T-helper 1 cell (primary cell): ENCODE measurements around the gene C10orf67.
"Not testable (repeated sequence)": the region's sequence is repeated elsewhere in the genome, so short reads cannot be mapped to it uniquely, and the experiment has no call there.

Experiments
- DNase-seq, 5 donors: peaks; one replicate each; pipeline ENCODE4 v3.0.0-alpha.2; 2012 to 2020

The C10orf67 gene

GRCh38 chr10:23263441-23264164 lies 81.0 kb downstream of the C10orf67 start:
- DNase-seq: no peak

- no peak for DNase-seq
Observed at GRCh38 chr10:23262928-23263327, 81.7 kb downstream of the C10orf67 start.

- DNase-seq: no peak
Observed at GRCh38 chr10:23258516-23258915, 86.1 kb downstream of the C10orf67 start.

- no peak for DNase-seq
Observed at GRCh38 chr10:23253780-23254179, 90.8 kb downstream of the C10orf67 start.

- DNase-seq: not testable (repeated sequence)
Observed at GRCh38 chr10:23252859-23253258, 91.7 kb downstream of the C10orf67 start.

- DNase-seq: not testable (repeated sequence)
Observed at GRCh38 chr10:23241779-23242178, 102.8 kb downstream of the C10orf67 start.

- DNase-seq: no peak
Observed at GRCh38 chr10:23238015-23238414, 106.6 kb downstream of the C10orf67 start.

GRCh38 chr10:23230582-23230981 lies 114.0 kb downstream of the C10orf67 start:
- DNase-seq: no peak

GRCh38 chr10:23217471-23217870 lies 127.1 kb downstream of the C10orf67 start:
- no peak for DNase-seq

- DNase-seq: no peak
Observed at GRCh38 chr10:23205972-23206642, 138.5 kb downstream of the C10orf67 start.

- no peak for DNase-seq
Observed at GRCh38 chr10:23204773-23205172, 139.8 kb downstream of the C10orf67 start.

GRCh38 chr10:23203369-23204325 lies 140.9 kb downstream of the C10orf67 start:
- no peak for DNase-seq

GRCh38 chr10:23202779-23203178 lies 141.8 kb downstream of the C10orf67 start:
- DNase-seq: no peak

- DNase-seq: no peak
Observed at GRCh38 chr10:23201837-23202236, 142.8 kb downstream of the C10orf67 start.

GRCh38 chr10:23200997-23201652 lies 143.5 kb downstream of the C10orf67 start:
- no peak for DNase-seq

- no peak for DNase-seq
Observed at GRCh38 chr10:23200586-23200985, 144.0 kb downstream of the C10orf67 start.

- no peak for DNase-seq
Observed at GRCh38 chr10:23199768-23200511, 144.7 kb downstream of the C10orf67 start.

GRCh38 chr10:23198940-23199767 lies 145.4 kb downstream of the C10orf67 start:
- DNase-seq: no peak

GRCh38 chr10:23198610-23198939 lies 146.0 kb downstream of the C10orf67 start:
- no peak for DNase-seq

GRCh38 chr10:23197416-23197861 lies 147.2 kb downstream of the C10orf67 start:
- no peak for DNase-seq

- no peak for DNase-seq
Observed at GRCh38 chr10:23196915-23197314, 147.7 kb downstream of the C10orf67 start.
